H1 (cell line): ENCODE measurements around the gene TNFRSF11A. TPM values are rescaled to one million over a fixed set of nuclear protein-coding genes. Genes with fewer than 3 reads are reported as not detected.

Experiments used
- CTCF ChIA-PET: fragments of 300-600 bp; sonication (Branson Sonifier 250); formaldehyde crosslinking; loops from one replicate; lab custom pipeline; 2021; ENCODE audit not compliant: partially characterized antibody; lab: Charles Lee
- POLR2A ChIA-PET: fragments of 300-600 bp; sonication (Branson Sonifier 250); formaldehyde crosslinking; loops from one replicate; lab custom pipeline; 2021; ENCODE audit warnings: inconsistent platforms; ENCODE audit not compliant: partially characterized antibody; lab: Charles Lee
- DNase-seq, 2 experiments: peaks; one replicate each; pipeline versions ENCODE4 v3.0.0 to v3.0.0-alpha.2; 2010 to 2022; ENCODE audit warnings: low spot score in 2 of 2, low read depth in 1 of 2, mixed read lengths in 1 of 2
- FAIRE-seq: peaks from 2 replicates; lab custom pipeline; 2011; peaks lifted over from hg19 to GRCh38; lab: Jason Lieb, UNC
- H2AFZ ChIP-seq: 2 replicates; pipeline ENCODE4 v1.8.1; 2012; ENCODE audit warnings: low read length, inconsistent platforms
- H2AK5ac ChIP-seq: 2 replicates; pipeline ENCODE4 v1.6.1; 2013; ENCODE audit warnings: low read depth, low read length
- H2BK120ac ChIP-seq: replicated peaks from 2 replicates; pipeline ENCODE3; 2013; ENCODE audit warnings: low read depth, low read length, inconsistent platforms
- H2BK12ac ChIP-seq: 2 replicates; pipeline ENCODE4 v1.6.1; 2013; ENCODE audit warnings: low read depth, low read length
- H2BK15ac ChIP-seq: 2 replicates; pipeline ENCODE4 v1.6.1; 2013; ENCODE audit warnings: low read length
- H2BK20ac ChIP-seq: 2 replicates; pipeline ENCODE4 v1.6.1; 2013; ENCODE audit warnings: low read length
- H2BK5ac ChIP-seq: 2 replicates; pipeline ENCODE4 v1.6.1; 2013; ENCODE audit warnings: low read depth, low read length
- H3K14ac ChIP-seq: 2 replicates; pipeline ENCODE4 v1.6.1; 2013; ENCODE audit warnings: inconsistent platforms; ENCODE audit not compliant: insufficient read length
- H3K18ac ChIP-seq: 2 replicates; pipeline ENCODE4 v1.6.1; 2013; ENCODE audit warnings: low read length; ENCODE audit errors: extremely low read depth
- H3K23ac ChIP-seq: 2 replicates; pipeline ENCODE4 v1.6.1; 2013; ENCODE audit warnings: inconsistent platforms; ENCODE audit not compliant: insufficient read length
- H3K23me2 ChIP-seq: 2 replicates; pipeline ENCODE4 v1.6.1; 2013; ENCODE audit warnings: low read depth, low read length
- H3K27ac ChIP-seq: 2 replicates; pipeline ENCODE4 v1.6.1; 2011; ENCODE audit warnings: low read depth, low read length, inconsistent platforms
- H3K27me3 ChIP-seq, 4 experiments: replicated peaks in 1 of 4; 1 replicate in 1 of 4; 2 replicates in 3 of 4; pipeline versions ENCODE4 v1.6.1 to v1.8.1; 2011 to 2013; ENCODE audit warnings: low read length in 3 of 4, mild to moderate bottlenecking in 3 of 4, inconsistent platforms in 2 of 4, mixed read lengths in 2 of 4, moderate library complexity in 1 of 4; ENCODE audit not compliant: control insufficient read depth in 3 of 4, insufficient read depth in 3 of 4; ENCODE audit errors: extremely low read depth in 1 of 4
- H3K36me3 ChIP-seq, 4 experiments: 2 replicates each; pipeline versions ENCODE4 v1.6.1 to v1.8.1; 2011 to 2013; ENCODE audit warnings: mild to moderate bottlenecking in 4 of 4, low read length in 3 of 4, moderate library complexity in 2 of 4, control low read depth in 1 of 4, inconsistent platforms in 1 of 4; ENCODE audit not compliant: insufficient read depth in 4 of 4, control insufficient read depth in 2 of 4
- H3K4ac ChIP-seq: replicated peaks from 2 replicates; pipeline ENCODE3; 2013; ENCODE audit warnings: low read length, low read depth, mixed read lengths, inconsistent platforms; ENCODE audit not compliant: insufficient read length
- H3K4me1 ChIP-seq, 4 experiments: replicated peaks in 1 of 4; 1 replicate in 1 of 4; 2 replicates in 3 of 4; pipeline versions ENCODE4 v1.6.1 to v1.8.1; 2011 to 2013; ENCODE audit warnings: low read length in 3 of 4, inconsistent platforms in 2 of 4, mixed read lengths in 1 of 4; ENCODE audit not compliant: insufficient read depth in 4 of 4, control insufficient read depth in 3 of 4
- H3K4me2 ChIP-seq, 2 experiments: 2 replicates each; pipeline versions ENCODE4 v1.6.1 to v1.8.1; 2011 to 2013; ENCODE audit warnings: low read depth in 2 of 2, low read length in 2 of 2, control low read depth in 1 of 2, inconsistent platforms in 1 of 2, mild to moderate bottlenecking in 1 of 2; ENCODE audit not compliant: insufficient read depth in 1 of 2
- H3K4me3 ChIP-seq, 4 experiments: fragments of 200-600, 300-600 bp in 1 of 4; sonication (generic), shearing (Covaris generic), sonication (Bioruptor Twin) in 1 of 4; 2 replicates each; pipeline versions ENCODE4 v1.5.1 to v1.8.1; 2011 to 2016; ENCODE audit warnings: low read length in 4 of 4, low read depth in 3 of 4, control low read depth in 2 of 4, inconsistent platforms in 2 of 4, mild to moderate bottlenecking in 2 of 4, mixed read lengths in 1 of 4, moderate library complexity in 1 of 4; ENCODE audit not compliant: insufficient read depth in 2 of 4; ENCODE audit errors: extremely low read depth in 1 of 4
- H3K56ac ChIP-seq: replicated peaks from 2 replicates; pipeline ENCODE3; 2013; ENCODE audit warnings: low read depth, mild to moderate bottlenecking, mixed read lengths, low read length, inconsistent platforms; ENCODE audit not compliant: insufficient read length
- H3K79me1 ChIP-seq: 2 replicates; pipeline ENCODE4 v1.6.1; 2013; ENCODE audit warnings: low read depth, low read length, control low read depth
- H3K79me2 ChIP-seq, 2 experiments: 2 replicates each; pipeline versions ENCODE4 v1.6.1 to v1.8.1; 2012 to 2013; ENCODE audit warnings: low read length in 2 of 2, mild to moderate bottlenecking in 2 of 2, inconsistent platforms in 1 of 2; ENCODE audit not compliant: insufficient read depth in 2 of 2, control insufficient read depth in 1 of 2
- H3K9ac ChIP-seq, 4 experiments: replicated peaks in 1 of 4; 1 replicate in 1 of 4; 2 replicates in 3 of 4; pipeline versions ENCODE4 v1.6.1 to v1.8.1; 2011 to 2013; ENCODE audit warnings: low read depth in 3 of 4, low read length in 3 of 4, control low read depth in 2 of 4, mild to moderate bottlenecking in 2 of 4, moderate library complexity in 2 of 4, inconsistent platforms in 1 of 4; ENCODE audit errors: extremely low read depth in 1 of 4
- H3K9me3 ChIP-seq, 2 experiments: 2 replicates each; pipeline versions ENCODE4 v1.6.1 to v1.8.1; 2012 to 2013; ENCODE audit warnings: mild to moderate bottlenecking in 2 of 2, moderate library complexity in 2 of 2, control low read depth in 1 of 2, inconsistent platforms in 1 of 2, low read depth in 1 of 2, low read length in 1 of 2, mixed read lengths in 1 of 2; ENCODE audit not compliant: insufficient read depth in 2 of 2
- H4K20me1 ChIP-seq, 2 experiments: replicated peaks in 1 of 2; 2 replicates each; pipeline versions ENCODE3 to v1.8.1; 2011 to 2013; ENCODE audit warnings: inconsistent platforms in 2 of 2, low read length in 2 of 2, mild to moderate bottlenecking in 1 of 2; ENCODE audit not compliant: insufficient read depth in 2 of 2, control insufficient read depth in 1 of 2
- H4K5ac ChIP-seq: 2 replicates; pipeline ENCODE4 v1.6.1; 2013; ENCODE audit warnings: low read length, low read depth, mixed read lengths, inconsistent platforms; ENCODE audit not compliant: insufficient read length
- H4K8ac ChIP-seq: 2 replicates; pipeline ENCODE4 v1.8.0; 2013; ENCODE audit warnings: mild to moderate bottlenecking, moderate library complexity, low read length, inconsistent platforms; ENCODE audit not compliant: insufficient read depth; ENCODE audit errors: extremely low read depth
- H4K91ac ChIP-seq: replicated peaks from 2 replicates; pipeline ENCODE3; 2013; ENCODE audit warnings: low read length, mixed read lengths, inconsistent platforms; ENCODE audit not compliant: insufficient read length
- ATF2 ChIP-seq: IDR thresholded peaks from 2 replicates; pipeline ENCODE4 v1.6.1; 2012; ENCODE audit warnings: low read length, inconsistent platforms
- CBX8 ChIP-seq: fragments of 300-800, 300-1000 bp; sonication (generic); IDR thresholded peaks from 2 replicates; pipeline ENCODE4 v1.7.1; 2016; ENCODE audit warnings: low read depth, low read length, borderline replicate concordance
- HDAC2 ChIP-seq, 2 experiments: fragments of 300-600 bp in 1 of 2; sonication (generic) in 1 of 2; IDR thresholded peaks; 2 replicates each; pipeline ENCODE4 v1.6.1; 2011 to 2012; ENCODE audit warnings: low read depth in 2 of 2, low read length in 2 of 2, mild to moderate bottlenecking in 2 of 2, moderate library complexity in 2 of 2, borderline replicate concordance in 1 of 2, inconsistent platforms in 1 of 2
- POU5F1 ChIP-seq: IDR thresholded peaks from 2 replicates; pipeline ENCODE4 v1.6.1; 2011; ENCODE audit warnings: low read depth, mild to moderate bottlenecking, low read length, moderate library complexity
- TEAD4 ChIP-seq: IDR thresholded peaks from 2 replicates; pipeline ENCODE4 v1.6.1; 2012; ENCODE audit warnings: low read depth, low read length, inconsistent platforms, mixed read lengths
- ZNF274 ChIP-seq: IDR thresholded peaks from 2 replicates; pipeline ENCODE4 v1.7.0; 2012; ENCODE audit warnings: low read length, borderline replicate concordance; ENCODE audit errors: extremely low read depth
- WGBS, 2 experiments: shearing (Covaris generic) in 1 of 2; methylation state at CpG; one replicate each; pipeline versions ENCODE4 v1.1.6 to v1.1.7; 2013 to 2015; ENCODE audit warnings: low lambda C conversion rate in 2 of 2, mixed read lengths in 2 of 2, inconsistent platforms in 1 of 2, low coverage in 1 of 2, missing lambda C conversion rate in 1 of 2; ENCODE audit not compliant: insufficient replicate concordance in 2 of 2, insufficient coverage in 1 of 2, insufficient read length in 1 of 2; ENCODE audit errors: extremely low coverage in 1 of 2, missing lambda C conversion rate in 1 of 2; 5-methylcytosine and 5-hydroxymethylcytosine counted together
- polyA plus RNA-seq, 7 experiments: library from polyadenylated mRNA; depleted of rRNA in 3 of 7; stranded (reverse) in 5 of 7; unstranded in 2 of 7; fragments of >200 nt in 5 of 7; fragments of 200-250 nt in 2 of 7; gene quantifications; 1 replicate in 5 of 7; 2 replicates in 1 of 7; 4 replicates in 1 of 7; pipeline versions ENCODE4 v1.2.1 to v1.2.3, GENCODE V29; 2011 to 2013; ENCODE audit warnings: missing spikeins in 2 of 7, mixed read lengths in 2 of 7
- total RNA-seq: library from RNA; stranded (reverse); fragmentation: NEBNext Ultra II Directional; extraction: Animal tissue kit (Norgen Biotek cat#: 25700); gene quantifications from 2 replicates; pipeline ENCODE4 v1.2.1, GENCODE V29; 2021

The TNFRSF11A gene
- total and polyA plus RNA-seq, 2 of the 8 experiments (the other 6 are each of a cell fraction or from before 2014, with no cell fraction given) = 8.7 to 10.6 TPM

- Histone ChIP-seq H3K4me1 (no peaks in the 10 kb centered on the region), H3K4ac (no peak overlapping the region), H3K23me2 (no peaks in the 10 kb centered on the region; the same call in 1 of the 2 replicates), H3K9me3 (no peaks in the 10 kb centered on the region), H3K14ac (no peak overlapping the region), H3K23ac (no peak overlapping the region), H3K4me2 (no peak overlapping the region), H2BK5ac (no peak overlapping the region), H3K4me3 (no peak overlapping the region), H3K56ac (no peak overlapping the region), H4K91ac (no peak overlapping the region), H4K5ac (no peak overlapping the region), H3K79me1 (no peaks in the 10 kb centered on the region), H3K79me2 (no peaks in the 10 kb centered on the region), H3K27ac (no peak overlapping the region), H2BK120ac (no peak overlapping the region), H2AK5ac (no peak overlapping the region), H2BK15ac (no peak overlapping the region), H2BK20ac (no peak overlapping the region), H2AFZ (no peak overlapping the region), H3K27me3 (no peaks in the 10 kb centered on the region), H3K18ac (no peak overlapping the region), H4K20me1 (peaks cover 0 to 2% of the 10 kb centered on the region in 2 experiments), H3K9ac (no peak overlapping the region), H2BK12ac (no peak overlapping the region), H3K36me3 (peaks cover 0 to 3% (median 0%) of the 10 kb centered on the region in 4 experiments; a peak in 4 of 8 replicates), H4K8ac (no peak overlapping the region)
- 90% methylated on average over 2 of the region's 2 CpGs; no CpG with 5 or more reads in 1 of the 2 experiments for WGBS, 2 experiments
- DNase-seq (no peak), FAIRE-seq (no peak)
- ChIA-PET POLR2A (interaction anchor here (0.8 kb wide), 1 partner anchor 58 kb away, joined by 3 read pairs; no protein-coding TSS in a partner anchor), CTCF (no interaction called here)
- TF ChIP-seq HDAC2 (IDR thresholded peaks at IDR 0.05; ENCODE audit: borderline replicate concordance in 1 of 2, low read depth in 2 of 2, low read length in 2 of 2) (no peak), CBX8 (no peak), POU5F1 (no peak), ATF2 (no peak), ZNF274 (no peak), TEAD4 (no peak)
Measured at GRCh38 chr18:62287781-62288664, 37.1 kb upstream of the TNFRSF11A start.
